Mesendoderm (in vitro differentiated cells): ENCODE measurements around the gene CCL16.

ENCODE experiments used
- DNase-seq: peaks from one replicate; pipeline ENCODE4 v3.0.0; 2013
- H2AK5ac ChIP-seq: 2 replicates; pipeline ENCODE4 v1.6.1; 2013; ENCODE audit warnings: low read length, inconsistent platforms
- H2BK120ac ChIP-seq: 2 replicates; pipeline ENCODE4 v1.6.1; 2013; ENCODE audit warnings: low read depth, mild to moderate bottlenecking, low read length, moderate library complexity, mixed read lengths
- H2BK15ac ChIP-seq: replicated peaks from 2 replicates; pipeline ENCODE4 v1.6.1; 2013; ENCODE audit warnings: low read depth, mild to moderate bottlenecking, moderate library complexity
- H2BK5ac ChIP-seq: 2 replicates; pipeline ENCODE4 v1.6.1; 2013; ENCODE audit warnings: low read length, inconsistent platforms
- H3K18ac ChIP-seq: 2 replicates; pipeline ENCODE4 v1.6.1; 2013; ENCODE audit warnings: mild to moderate bottlenecking, low read length, mixed read lengths
- H3K23ac ChIP-seq: one replicate; pipeline ENCODE4 v1.6.1; 2013; ENCODE audit warnings: low read length
- H3K27ac ChIP-seq: 2 replicates; pipeline ENCODE4 v1.5.1; 2013; ENCODE audit warnings: low read depth, mild to moderate bottlenecking, inconsistent platforms, low read length, moderate library complexity
- H3K27me3 ChIP-seq: 2 replicates; pipeline ENCODE4 v1.6.1; 2013; ENCODE audit warnings: low read length, control low read depth, mild to moderate bottlenecking, inconsistent platforms; ENCODE audit not compliant: insufficient read depth, poor library complexity
- H3K36me3 ChIP-seq: 2 replicates; pipeline ENCODE4 v1.6.1; 2013; ENCODE audit warnings: low read length, inconsistent platforms; ENCODE audit not compliant: control insufficient read depth, insufficient read depth
- H3K4ac ChIP-seq: one replicate; pipeline ENCODE4 v1.6.1; 2013; ENCODE audit warnings: low read depth, mild to moderate bottlenecking, low read length, moderate library complexity
- H3K4me1 ChIP-seq: 2 replicates; pipeline ENCODE4 v1.6.1; 2013; ENCODE audit warnings: low read depth, low read length, inconsistent platforms; ENCODE audit not compliant: control insufficient read depth
- H3K4me2 ChIP-seq: 2 replicates; pipeline ENCODE4 v1.6.1; 2013; ENCODE audit warnings: low read length
- H3K4me3 ChIP-seq: 2 replicates; pipeline ENCODE4 v1.5.1; 2013; ENCODE audit warnings: mild to moderate bottlenecking, low read length
- H3K56ac ChIP-seq: one replicate; pipeline ENCODE4 v1.6.1; 2013; ENCODE audit warnings: low read length
- H3K79me1 ChIP-seq: 2 replicates; pipeline ENCODE4 v1.6.1; 2013; ENCODE audit warnings: low read length, inconsistent platforms
- H3K79me2 ChIP-seq: 2 replicates; pipeline ENCODE4 v1.6.1; 2013; ENCODE audit warnings: mild to moderate bottlenecking, low read length; ENCODE audit not compliant: control insufficient read depth, insufficient read depth
- H3K9ac ChIP-seq: 2 replicates; pipeline ENCODE4 v1.6.1; 2013; ENCODE audit warnings: low read length, inconsistent platforms
- H4K5ac ChIP-seq: one replicate; pipeline ENCODE4 v1.6.1; 2013; ENCODE audit warnings: low read length
- H4K8ac ChIP-seq: one replicate; pipeline ENCODE4 v1.6.1; 2013; ENCODE audit warnings: low read depth, mild to moderate bottlenecking, control low read depth, low read length, moderate library complexity
- WGBS: extraction: QIAGEN DNeasy Blood & Tissue Kit; methylation state at CpG from one replicate; pipeline ENCODE4 v1.1.7; 2013; ENCODE audit warnings: low lambda C conversion rate, missing lambda C conversion rate; ENCODE audit not compliant: insufficient coverage; ENCODE audit errors: extremely low coverage; 5-methylcytosine and 5-hydroxymethylcytosine counted together

The CCL16 gene

GRCh38 chr17:35931794-35932425 is 49.4 kb downstream of the CCL16 start:
- H3K56ac ChIP-seq = no peak overlapping the region
- no peak overlapping the region for H2BK120ac ChIP-seq
- H3K4ac ChIP-seq = no peak overlapping the region
- no peak overlapping the region for H3K4me3 ChIP-seq
- H3K36me3 ChIP-seq = no peaks in the 10 kb centered on the region
- no peak overlapping the region for H2BK5ac ChIP-seq
- H3K9ac ChIP-seq = no peak overlapping the region
- WGBS = no CpG with 5 or more reads among the region's 6 CpGs
- no peaks in the 10 kb centered on the region for H3K27me3 ChIP-seq
- no peaks in the 10 kb centered on the region for H3K79me1 ChIP-seq
- H4K8ac ChIP-seq = no peak overlapping the region
- no peak overlapping the region for H3K18ac ChIP-seq
- no peak for DNase-seq
- no peak overlapping the region for H3K27ac ChIP-seq
- H4K5ac ChIP-seq = no peak overlapping the region
- no peak overlapping the region for H3K23ac ChIP-seq
- no peaks in the 10 kb centered on the region for H3K79me2 ChIP-seq
- H2BK15ac ChIP-seq = no peak overlapping the region
- H3K4me2 ChIP-seq = no peak overlapping the region
- H2AK5ac ChIP-seq = no peak overlapping the region
- H3K4me1 ChIP-seq = peaks cover 3% of the 10 kb centered on the region

GRCh38 chr17:35930211-35931065 is 50.9 kb downstream of the CCL16 start, which contains the start of gene RDM1:
TSS of gene RDM1 (minus strand) at chr17:35930773. CDS start at chr17:35930727, 46 bp downstream.
- H2BK15ac ChIP-seq = no peak within 1 kb of the TSS
- WGBS = no CpG with 5 or more reads among the region's 35 CpGs
- peak; percentile 92 for DNase-seq
- peak within 1 kb of the TSS; percentile 9 for H3K4me3 ChIP-seq
- H2AK5ac ChIP-seq = no peak within 1 kb of the TSS
- peak within 1 kb of the TSS; percentile 47 for H3K9ac ChIP-seq
- H3K36me3 ChIP-seq = no peaks in the 10 kb centered on the region
- H3K79me2 ChIP-seq = no peaks in the 10 kb centered on the region
- H3K18ac ChIP-seq = no peak within 1 kb of the TSS
- peak within 1 kb of the TSS; percentile 76 for H3K56ac ChIP-seq
- H3K4me1 ChIP-seq = peaks cover 3% of the 10 kb centered on the region
- H3K79me1 ChIP-seq = no peaks in the 10 kb centered on the region
- no peaks in the 10 kb centered on the region for H3K27me3 ChIP-seq
- H3K27ac ChIP-seq = no peak within 1 kb of the TSS
- no peak within 1 kb of the TSS for H3K23ac ChIP-seq
- H3K4me2 ChIP-seq = peak within 1 kb of the TSS; percentile 4
- H2BK120ac ChIP-seq = no peak within 1 kb of the TSS
- peak within 1 kb of the TSS; percentile 77 for H4K5ac ChIP-seq
- no peak within 1 kb of the TSS for H4K8ac ChIP-seq
- no peak within 1 kb of the TSS for H2BK5ac ChIP-seq
- no peak within 1 kb of the TSS for H3K4ac ChIP-seq

GRCh38 chr17:35927714-35928113 is 53.6 kb downstream of the CCL16 start:
- Histone ChIP-seq H4K8ac (no peak overlapping the region), H3K56ac (no peak overlapping the region), H3K4me1 (peaks cover 3% of the 10 kb centered on the region), H3K23ac (no peak overlapping the region), H3K4me2 (no peak overlapping the region), H3K9ac (no peak overlapping the region), H2AK5ac (no peak overlapping the region), H3K18ac (no peak overlapping the region), H2BK120ac (no peak overlapping the region), H2BK5ac (no peak overlapping the region), H3K79me2 (no peaks in the 10 kb centered on the region), H3K4ac (no peak overlapping the region), H3K27me3 (no peaks in the 10 kb centered on the region), H4K5ac (no peak overlapping the region), H3K79me1 (no peaks in the 10 kb centered on the region), H3K27ac (no peak overlapping the region), H3K4me3 (no peak overlapping the region), H2BK15ac (no peak overlapping the region), H3K36me3 (no peaks in the 10 kb centered on the region)
- no peak for DNase-seq
